ENCODE results near the gene WBP1.

DNA sequence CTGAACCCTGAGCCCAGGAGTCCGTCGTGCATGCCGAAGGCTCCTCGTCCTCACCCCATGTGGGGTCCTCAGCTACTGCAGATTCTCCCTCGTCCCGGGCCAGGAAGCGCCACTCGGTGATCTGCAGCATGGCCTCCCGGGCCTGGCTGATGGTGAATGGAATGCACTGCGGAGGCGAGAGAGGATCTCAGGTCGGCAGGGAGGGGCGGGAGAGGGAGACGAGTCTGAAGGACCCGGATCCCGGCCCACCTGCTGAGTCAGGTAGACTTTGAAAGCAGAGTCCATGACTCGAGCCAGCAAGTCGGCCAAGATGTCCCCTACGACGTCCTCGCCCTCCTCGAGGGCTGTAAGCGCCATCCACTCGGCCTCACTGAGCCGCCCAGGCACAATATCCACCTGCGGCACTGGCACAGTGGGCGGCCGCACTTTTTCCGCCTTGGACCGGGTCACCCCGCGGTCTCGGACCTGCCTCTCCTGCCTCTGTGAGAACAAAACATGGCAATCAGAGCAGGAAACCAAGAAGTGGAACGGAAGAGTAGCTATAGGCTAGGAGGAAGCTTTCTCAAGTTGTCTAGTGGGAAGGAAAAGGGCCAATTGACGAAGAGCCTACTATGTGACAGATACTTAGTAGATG lies 42.4 kb upstream of the WBP1 start:
- TF ChIP-seq POLR2A (IDR thresholded peaks at IDR 0.05; ENCODE audit: low read length) (no peak), GATA1 (IDR thresholded peaks at IDR 0.05; ENCODE audit: low read depth, low read length) (no peak)

Data from erythroblast (primary cell).